CD4-positive, alpha-beta memory T cell (primary cell): Measurements from ENCODE around the gene IL12B. TPM values are rescaled to one million over a fixed set of nuclear protein-coding genes. Genes with fewer than 3 reads are reported as not detected.
"Not testable (repeated sequence)": the region's sequence is repeated elsewhere in the genome, so short reads cannot be mapped to it uniquely, and the experiment has no call there.

Source experiments
- CTCF ChIA-PET: fragments of 350-600 bp; sonication (Branson Sonifier 250); formaldehyde crosslinking; loops from one replicate; lab custom pipeline; 2021; ENCODE audit warnings: inconsistent platforms; ENCODE audit not compliant: partially characterized antibody; lab: Charles Lee
- POLR2A ChIA-PET: fragments of 350-600 bp; sonication (Branson Sonifier 250); formaldehyde crosslinking; loops from one replicate; lab custom pipeline; 2021; ENCODE audit not compliant: partially characterized antibody; lab: Charles Lee
- DNase-seq, 5 donors: peaks; one replicate each; pipeline versions ENCODE4 v3.0.0 to v3.0.0-alpha.2; 2020 to 2022; ENCODE audit warnings: mixed read lengths in 1 of 5
- H3K27ac ChIP-seq: one replicate; pipeline ENCODE4 v1.7.0; 2013; ENCODE audit warnings: low read depth, low read length
- H3K27me3 ChIP-seq: 2 replicates; pipeline ENCODE4 v1.7.0; 2013; ENCODE audit warnings: mild to moderate bottlenecking, low read length, moderate library complexity; ENCODE audit not compliant: insufficient read depth
- H3K36me3 ChIP-seq: 2 replicates; pipeline ENCODE4 v1.7.0; 2013; ENCODE audit warnings: mild to moderate bottlenecking, low read length, moderate library complexity; ENCODE audit not compliant: insufficient read depth
- H3K4me1 ChIP-seq: 2 replicates; pipeline ENCODE4 v1.7.0; 2013; ENCODE audit warnings: mild to moderate bottlenecking, low read length, moderate library complexity; ENCODE audit not compliant: insufficient read depth
- H3K4me3 ChIP-seq, 2 donors: one replicate each; pipeline ENCODE4 v1.7.0; 2013; ENCODE audit warnings: low read length in 2 of 2, mild to moderate bottlenecking in 1 of 2
- H3K9me3 ChIP-seq, 2 donors: one replicate each; pipeline ENCODE4 v1.7.0; 2013; ENCODE audit warnings: low read length in 2 of 2, control low read depth in 1 of 2; ENCODE audit not compliant: control insufficient read depth in 1 of 2
- H3K27ac Mint-ChIP-seq, 7 donors: one replicate each; pipeline ENCODE4 v1.8.0; 2020 to 2021; ENCODE audit warnings: mixed read lengths in 7 of 7, mild to moderate bottlenecking in 6 of 7, inconsistent platforms in 3 of 7, moderate library complexity in 3 of 7
- H3K27me3 Mint-ChIP-seq, 2 donors: one replicate each; pipeline ENCODE4 v1.8.0; 2020 to 2021; ENCODE audit warnings: mixed read lengths in 2 of 2
- H3K36me3 Mint-ChIP-seq, 2 donors: one replicate each; pipeline ENCODE4 v1.8.0; 2020 to 2021; ENCODE audit warnings: mixed read lengths in 2 of 2, inconsistent platforms in 1 of 2, mild to moderate bottlenecking in 1 of 2
- H3K4me1 Mint-ChIP-seq, 4 donors: one replicate each; pipeline ENCODE4 v1.8.0; 2020 to 2021; ENCODE audit warnings: mixed read lengths in 4 of 4, mild to moderate bottlenecking in 1 of 4
- H3K4me3 Mint-ChIP-seq, 8 donors: one replicate each; pipeline ENCODE4 v1.8.0; 2020 to 2021; ENCODE audit warnings: mixed read lengths in 8 of 8, mild to moderate bottlenecking in 7 of 8, moderate library complexity in 6 of 8, inconsistent platforms in 3 of 8
- H3K9me3 Mint-ChIP-seq, 8 donors: one replicate each; pipeline ENCODE4 v1.8.0; 2020 to 2021; ENCODE audit warnings: mixed read lengths in 8 of 8, mild to moderate bottlenecking in 5 of 8, inconsistent platforms in 3 of 8, moderate library complexity in 1 of 8
- intact Hi-C: fragments of 100-400 bp; cut with micrococcal nuclease; formaldehyde crosslinking; loops from one replicate; pipeline ENCODE4 v1.15.1; 2023
- polyA plus RNA-seq, 2 donors: library from polyadenylated mRNA; unstranded; fragments of 300-500 nt; fragmentation: Illumina TruSeq; gene quantifications; one replicate each; pipeline ENCODE4 v1.2.3, GENCODE V29; 2021
- total RNA-seq, 2 experiments: library from RNA; stranded (reverse); gene quantifications; one replicate each; pipeline ENCODE4 v1.2.3, GENCODE V29; 2021

IL12B gene
- total and polyA plus RNA-seq, 4 experiments from 2014 or later, result not detected

- H3K4me1 Mint-ChIP-seq, result peaks cover 2 to 7% (median 5%) of the 10 kb centered on the region in 4 donors
- intact Hi-C loops, result no loop called here
- Histone ChIP-seq H3K27ac (no peak overlapping the region), H3K4me3 (no peak overlapping the region), H3K27me3 (no peaks in the 10 kb centered on the region), H3K36me3 (no peaks in the 10 kb centered on the region), H3K9me3 (no peaks in the 10 kb centered on the region), H3K4me1 (no peaks in the 10 kb centered on the region)
- H3K27me3 Mint-ChIP-seq, result peaks cover 0 to 6% of the 10 kb centered on the region in 2 donors
- ChIA-PET POLR2A (interaction anchor here (1.1 kb wide), 1 partner anchor 12 kb away, joined by 4 read pairs; no protein-coding TSS in a partner anchor), CTCF (interaction anchor here (1.2 kb wide), 1 partner anchor 16 kb away, joined by 5 read pairs; no protein-coding TSS in a partner anchor)
- H3K4me3 Mint-ChIP-seq, result no peak overlapping the region
- no peak for DNase-seq
- peaks cover 0 to 4% (median 0%) of the 10 kb centered on the region in 8 donors for H3K9me3 Mint-ChIP-seq
- H3K27ac Mint-ChIP-seq, result no peak overlapping the region
- H3K36me3 Mint-ChIP-seq, result peaks cover 0 to 4% of the 10 kb centered on the region in 2 donors
These were observed 23.5 kb upstream of the IL12B start for GRCh38 chr5:159353661-159354252.

GRCh38 chr5:159350644-159351043, 20.4 kb upstream of the IL12B start:
- DNase-seq, H3K4me1 ChIP-seq, H3K4me3 Mint-ChIP-seq, H3K27ac Mint-ChIP-seq, H3K36me3 Mint-ChIP-seq, H3K27me3 ChIP-seq, H3K27ac ChIP-seq, H3K4me3 ChIP-seq, H3K36me3 ChIP-seq, H3K9me3 ChIP-seq, H3K9me3 Mint-ChIP-seq, intact Hi-C loops, H3K27me3 Mint-ChIP-seq: not testable (repeated sequence)
- peaks cover 4 to 10% (median 6%) of the 10 kb centered on the region in 4 donors for H3K4me1 Mint-ChIP-seq
- ChIA-PET POLR2A (interaction anchor here (0.9 kb wide), 1 partner anchor 9 kb away, joined by 7 read pairs; no protein-coding TSS in a partner anchor), CTCF (interaction anchor here (1.1 kb wide), 1 partner anchor 637 kb away, joined by 3 read pairs; no protein-coding TSS in a partner anchor)

GRCh38 chr5:159350216-159350615, 19.9 kb upstream of the IL12B start:
- H3K27ac ChIP-seq, DNase-seq, H3K36me3 Mint-ChIP-seq, H3K36me3 ChIP-seq, H3K9me3 Mint-ChIP-seq, H3K27me3 Mint-ChIP-seq, H3K9me3 ChIP-seq, H3K4me3 Mint-ChIP-seq, H3K27me3 ChIP-seq, H3K4me1 ChIP-seq, H3K4me3 ChIP-seq, intact Hi-C loops: not testable (repeated sequence)
- ChIA-PET POLR2A (interaction anchor here (0.9 kb wide), 1 partner anchor 9 kb away, joined by 7 read pairs; no protein-coding TSS in a partner anchor), CTCF (interaction anchor here (1.1 kb wide), 1 partner anchor 638 kb away, joined by 3 read pairs; no protein-coding TSS in a partner anchor)
- peaks cover 4 to 14% (median 8%) of the 10 kb centered on the region in 4 donors for H3K4me1 Mint-ChIP-seq
- peak overlapping the region in 2 of 7 donors; percentile 10 to 48 for H3K27ac Mint-ChIP-seq

- POLR2A ChIA-PET, result interaction anchor here (1.0 kb wide), 1 partner anchor 66 kb away, joined by 3 read pairs; no protein-coding TSS in a partner anchor
- H3K4me3 Mint-ChIP-seq, result no peak overlapping the region
- no peaks in the 10 kb centered on the region for H3K36me3 Mint-ChIP-seq
These were observed 15.6 kb upstream of the IL12B start for GRCh38 chr5:159345861-159346260.

GRCh38 chr5:159345336-159345735, 15.0 kb upstream of the IL12B start:
- POLR2A ChIA-PET, result interaction anchor here (1.0 kb wide), 1 partner anchor 67 kb away, joined by 3 read pairs; no protein-coding TSS in a partner anchor
- no peaks in the 10 kb centered on the region for H3K36me3 ChIP-seq
- H3K9me3 ChIP-seq, result no peaks in the 10 kb centered on the region
- no peak overlapping the region for H3K27ac ChIP-seq
- peak in 1 of 5 donors; percentile 6 for DNase-seq
- Mint-ChIP-seq H3K27ac (peak overlapping the region in 2 of 7 donors; percentile 25 to 77), H3K9me3 (peaks cover 0 to 7% (median 4%) of the 10 kb centered on the region in 8 donors), H3K4me3 (no peak overlapping the region), H3K27me3 (no peaks in the 10 kb centered on the region), H3K4me1 (peaks cover 34 to 59% (median 42%) of the 10 kb centered on the region in 4 donors), H3K36me3 (no peaks in the 10 kb centered on the region)
- intact Hi-C loops, result no loop called here
- no peak overlapping the region for H3K4me3 ChIP-seq
- H3K27me3 ChIP-seq, result no peaks in the 10 kb centered on the region
- peaks cover 34% of the 10 kb centered on the region for H3K4me1 ChIP-seq
- CTCF ChIA-PET, result interaction anchor here (1.0 to 1.1 kb wide), 4 partner anchors 13 to 641 kb away, joined by 3 to 4 read pairs (median 3); no protein-coding TSS in a partner anchor

More at GRCh38 chr5:159345861-159346260, 15.6 kb upstream of the IL12B start:
- DNase-seq, result no peak
- intact Hi-C loops, result no loop called here
- Mint-ChIP-seq H3K27me3 (no peaks in the 10 kb centered on the region), H3K4me1 (peaks cover 29 to 56% (median 37%) of the 10 kb centered on the region in 4 donors), H3K9me3 (peaks cover 0 to 8% (median 4%) of the 10 kb centered on the region in 8 donors), H3K27ac (peak overlapping the region in 3 of 7 donors; percentile 3 to 71 (median 5))
- H3K4me1 ChIP-seq, result peaks cover 28% of the 10 kb centered on the region
- H3K27me3 ChIP-seq, result no peaks in the 10 kb centered on the region
- H3K36me3 ChIP-seq, result no peaks in the 10 kb centered on the region
- CTCF ChIA-PET, result interaction anchor here (1.0 to 1.2 kb wide), 4 partner anchors 9 to 641 kb away, joined by 3 to 4 read pairs (median 3); no protein-coding TSS in a partner anchor
- H3K4me3 ChIP-seq, result no peak overlapping the region
- H3K27ac ChIP-seq, result no peak overlapping the region
- no peaks in the 10 kb centered on the region for H3K9me3 ChIP-seq

GRCh38 chr5:159343295-159344094, 13.2 kb upstream of the IL12B start:
- peaks cover 38 to 73% (median 51%) of the 10 kb centered on the region in 4 donors for H3K4me1 Mint-ChIP-seq
- H3K4me1 ChIP-seq, result peaks cover 51% of the 10 kb centered on the region
- no peak overlapping the region for H3K27ac ChIP-seq
- H3K4me3 ChIP-seq, result no peak overlapping the region
- CTCF ChIA-PET, result no interaction called here
- no peaks in the 10 kb centered on the region for H3K9me3 ChIP-seq
- peak overlapping the region in 3 of 7 donors; percentile 5 to 40 (median 27) for H3K27ac Mint-ChIP-seq
- no peaks in the 10 kb centered on the region for H3K27me3 Mint-ChIP-seq
- peak overlapping the region in 1 of 8 donors; percentile 27 for H3K4me3 Mint-ChIP-seq
- no peaks in the 10 kb centered on the region for H3K36me3 Mint-ChIP-seq
- no peaks in the 10 kb centered on the region for H3K27me3 ChIP-seq
- intact Hi-C loops, result no loop called here
- H3K9me3 Mint-ChIP-seq, result peaks cover 0 to 5% (median 2%) of the 10 kb centered on the region in 8 donors
- POLR2A ChIA-PET, result no interaction called here
- DNase-seq, result no peak
- no peaks in the 10 kb centered on the region for H3K36me3 ChIP-seq
